Heart left ventricle (tissue), 13 donors: ENCODE measurements around the gene PCDHGB5.

Experiments used
- CTCF ChIP-seq, 12 donors: fragments of 200-600 bp; sonication (generic) in 4 of 12; IDR thresholded peaks; one replicate each; pipeline versions ENCODE4 v1.5.0 to v1.8.0; 2018 to 2022; ENCODE audit warnings: antibody characterized with exemption in 12 of 12, mild to moderate bottlenecking in 5 of 12
- POLR2A ChIP-seq, 2 donors: fragments of 450-650 bp; IDR thresholded peaks; one replicate each; pipeline ENCODE4 v1.6.1; 2017; ENCODE audit warnings: antibody characterized with exemption in 2 of 2, mild to moderate bottlenecking in 2 of 2, moderate library complexity in 2 of 2
- donor health status: ischemic (EF 13 %, LVEDD 7.1; RV severe dilation, severe dysfunction).
- donor health status: DM: no; HTN: yes; CAD: no.
- donor health status: DM: no; HTN: no; CAD: no.
- donor health status: ischemic (EF 25% LVEDD 6.9; RV normal size, moderate dysfunction).
- donor health status: ischemic (EF 25% LVEDD 5.7; RV mildly dilated, moderate dysfunction).
- donor health status: ischemic (EF 35%, LVEDD 5.7; RV mildly dilated, moderate dysfunction).
- donor health status: nonischemic (EF 11% LVEDD 7.7; RV severe dilation, severe dysfunction).
- donor health status: DM: yes; HTN: yes; CAD: no.
- donor health status: PGD.
- donor health status: ischemic (EF 29% LVEDD 5.4; RV normal size, mild dysfunction).
- donor health status: nonischemic (EF 23%, LVEDD 6.1; RV moderate dilation, normal function).

GRCh38 chr5:141421489-141421855, 23.7 kb downstream of the PCDHGB5 start:
- no peak for TF ChIP-seq CTCF (IDR thresholded peaks at IDR 0.05)
- TF ChIP-seq POLR2A (IDR thresholded peaks at IDR 0.05): no peak
